Stimulated activated CD4-positive, alpha-beta T cell treated with anti-CD3 and anti-CD28 coated beads, Interleukin-2, amount 100 ng/mL, for 4 hours (primary cell): ENCODE results near the gene FAM136A.
A peak's percentile ranks its signal among the peaks of the same experiment; 100 is the strongest.
"Not testable (repeated sequence)": the region's sequence is repeated elsewhere in the genome, so short reads cannot be mapped to it uniquely, and the experiment has no call there.

ENCODE experiments used
- DNase-seq: peaks from one replicate; pipeline ENCODE4 v3.0.0-alpha.2; 2020; ENCODE audit warnings: low read depth

FAM136A gene

DNA sequence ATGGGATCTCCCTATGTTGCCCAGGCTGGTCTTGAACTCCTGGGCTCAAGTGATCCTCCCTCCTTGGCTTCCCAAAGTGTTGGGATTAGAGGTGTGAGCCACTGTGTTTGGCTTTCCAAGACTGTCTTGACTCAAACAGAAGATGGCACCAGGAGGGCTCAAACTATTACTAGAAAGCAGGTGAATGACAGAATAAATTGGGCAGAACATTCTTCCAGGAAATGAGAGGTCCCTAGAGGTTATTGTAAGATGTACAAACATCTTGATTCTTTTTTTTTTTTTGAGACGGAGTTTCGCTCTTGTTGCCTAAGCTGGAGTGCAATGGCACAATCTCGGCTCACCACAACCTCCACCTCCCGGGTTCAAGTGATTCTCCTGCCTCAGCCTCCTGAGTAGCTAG lies 4.0 kb downstream of the FAM136A start:
- DNase-seq, result not testable (repeated sequence)

GRCh38 chr2:70283500-70284191 lies 18.2 kb downstream of the FAM136A start:
- no peak for DNase-seq

DNA sequence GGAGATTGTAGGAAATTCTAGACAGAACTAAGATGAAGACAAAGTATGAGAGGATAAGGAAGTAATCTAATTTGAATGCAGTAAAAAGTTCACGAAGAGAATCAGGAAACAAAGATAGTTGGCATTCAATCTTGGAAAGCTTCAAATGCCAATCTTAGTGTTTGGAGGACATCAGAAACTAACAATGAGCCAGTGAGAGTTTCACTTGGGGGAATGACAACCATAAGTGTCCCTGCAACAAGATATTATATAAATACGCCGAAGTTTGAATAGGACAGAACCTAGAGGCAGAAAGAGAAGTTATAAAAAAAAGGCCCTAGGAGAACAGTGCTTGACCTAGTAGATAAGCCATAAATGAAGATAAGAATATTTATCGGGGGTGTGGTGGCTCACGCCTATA lies 19.4 kb downstream of the FAM136A start:
- DNase-seq, result no peak

DNA sequence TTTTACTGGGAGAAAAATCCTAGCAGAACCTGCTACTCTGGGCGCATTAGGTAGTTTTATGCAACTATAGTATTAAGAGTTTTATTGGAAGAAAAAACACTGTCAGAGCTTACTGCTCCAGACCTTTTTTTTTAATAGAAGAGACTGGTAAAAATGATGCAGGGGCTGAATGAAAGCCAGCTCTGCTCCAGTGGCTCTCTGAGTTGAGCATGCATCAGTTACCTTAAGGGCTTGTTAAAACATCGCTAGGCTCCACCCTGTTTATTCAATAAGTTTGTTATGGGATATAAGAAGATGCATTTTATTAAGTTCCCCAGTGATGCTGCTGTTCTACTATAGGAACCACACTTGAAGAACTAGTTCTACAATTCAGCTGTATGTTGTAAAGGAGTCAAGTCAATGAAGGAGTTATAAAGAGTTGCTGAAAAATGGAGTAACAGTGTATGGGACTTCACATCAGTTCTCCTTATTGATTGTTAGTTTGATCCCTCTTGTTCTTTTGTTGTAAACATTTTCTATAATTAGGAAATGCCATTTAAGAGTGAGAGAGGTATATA lies 21.5 kb downstream of the FAM136A start:
- no peak for DNase-seq

GRCh38 chr2:70270323-70270722 lies 31.5 kb downstream of the FAM136A start:
- DNase-seq, result no peak

GRCh38 chr2:70269422-70270302 lies 32.2 kb downstream of the FAM136A start:
- DNase-seq, result not testable (repeated sequence)

GRCh38 chr2:70266925-70267324 lies 34.9 kb downstream of the FAM136A start:
- DNase-seq, result not testable (repeated sequence)

- no peak for DNase-seq
Measured at GRCh38 chr2:70261501-70261900, 40.4 kb downstream of the FAM136A start.

DNA sequence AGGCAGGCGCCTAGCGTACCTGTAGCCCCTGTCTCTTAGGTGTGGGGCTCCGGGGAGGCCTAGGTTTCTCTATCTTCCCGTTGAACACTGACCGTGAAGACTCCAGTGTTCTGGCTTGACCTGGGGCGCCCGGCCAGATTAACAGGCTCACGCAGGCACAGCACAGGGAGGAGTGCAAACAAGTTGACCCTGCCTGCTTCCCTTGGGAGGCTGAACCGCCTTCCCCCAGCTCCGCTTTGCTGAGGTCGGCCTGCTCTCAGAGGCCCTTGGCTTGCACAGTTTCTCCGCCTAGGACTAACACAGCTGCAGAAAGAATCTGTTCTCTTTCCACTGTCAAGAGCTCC lies 43.4 kb downstream of the FAM136A start:
- no peak for DNase-seq

DNA sequence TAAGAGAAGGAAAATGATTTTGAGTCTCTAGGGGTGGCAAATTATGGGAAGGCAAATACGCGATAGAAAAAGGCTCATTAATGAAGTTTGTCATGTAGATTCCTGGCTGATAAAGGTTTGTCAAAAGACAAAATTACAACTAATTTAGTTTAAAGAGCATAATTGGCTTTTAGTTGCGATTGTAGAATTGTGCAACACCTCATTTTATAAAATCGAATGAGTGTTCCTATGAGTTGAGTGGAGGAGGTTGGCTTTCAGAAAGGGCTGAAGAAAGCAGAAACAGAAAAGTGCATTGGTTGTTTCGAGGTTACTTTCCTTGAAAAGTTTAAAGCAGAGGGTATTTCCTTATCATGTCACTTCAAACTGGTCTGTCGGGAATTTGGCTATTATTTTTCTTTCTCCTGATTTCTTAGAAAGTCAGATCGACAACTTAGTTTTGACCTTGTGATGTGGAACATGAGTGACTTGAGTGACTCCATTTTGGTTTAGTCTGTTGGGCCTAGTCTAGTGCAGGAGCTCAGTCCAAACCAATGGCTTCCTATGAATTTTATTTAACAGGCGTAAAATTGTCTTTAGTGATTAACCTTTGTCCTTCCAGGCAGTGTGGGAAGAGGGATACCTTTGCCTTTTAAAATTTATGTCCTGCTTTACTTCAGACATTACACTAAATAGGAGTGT lies 46.1 kb downstream of the FAM136A start:
- no peak for DNase-seq

- no peak for DNase-seq
Measured at GRCh38 chr2:70250434-70250833, 51.4 kb downstream of the FAM136A start.

DNA sequence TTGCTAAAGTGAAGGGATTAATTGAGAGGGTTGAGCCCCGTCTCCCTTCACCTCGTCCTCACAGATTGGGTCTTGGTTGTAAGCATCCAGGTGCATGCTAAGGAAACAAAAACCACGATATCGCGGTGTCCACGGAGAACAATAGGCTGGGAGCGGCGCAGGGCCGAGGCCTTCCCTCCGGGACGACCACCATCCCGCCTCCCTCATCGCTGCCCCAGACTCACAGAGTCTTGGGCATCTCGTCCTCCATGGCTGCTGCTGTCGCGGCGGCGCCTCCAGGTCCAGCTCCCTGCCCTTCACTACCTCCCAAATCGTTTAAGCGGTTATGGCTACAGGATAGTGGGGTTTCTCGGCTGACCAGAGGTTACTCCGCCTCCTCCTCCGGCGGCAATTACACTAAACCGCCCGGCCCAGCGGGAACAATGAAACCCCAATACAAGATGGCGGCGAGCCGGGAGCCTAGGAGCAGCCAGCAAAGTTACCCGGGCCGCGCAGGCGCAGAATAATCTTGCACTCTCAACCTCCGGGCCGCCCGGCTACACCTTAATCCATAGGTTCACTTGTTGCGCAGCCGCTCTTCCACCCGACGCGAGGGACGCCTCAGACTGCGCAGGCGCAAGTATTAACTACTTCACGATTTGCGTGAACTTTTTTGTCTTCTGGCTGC lies 53.6 kb downstream of the FAM136A start, which contains the start of gene TIA1:
TSS of gene TIA1 (minus strand) at position 448 of the 667 bp plus-strand sequence. CDS start at position 250, 198 bp downstream.
- peak; percentile 97 for DNase-seq

DNA sequence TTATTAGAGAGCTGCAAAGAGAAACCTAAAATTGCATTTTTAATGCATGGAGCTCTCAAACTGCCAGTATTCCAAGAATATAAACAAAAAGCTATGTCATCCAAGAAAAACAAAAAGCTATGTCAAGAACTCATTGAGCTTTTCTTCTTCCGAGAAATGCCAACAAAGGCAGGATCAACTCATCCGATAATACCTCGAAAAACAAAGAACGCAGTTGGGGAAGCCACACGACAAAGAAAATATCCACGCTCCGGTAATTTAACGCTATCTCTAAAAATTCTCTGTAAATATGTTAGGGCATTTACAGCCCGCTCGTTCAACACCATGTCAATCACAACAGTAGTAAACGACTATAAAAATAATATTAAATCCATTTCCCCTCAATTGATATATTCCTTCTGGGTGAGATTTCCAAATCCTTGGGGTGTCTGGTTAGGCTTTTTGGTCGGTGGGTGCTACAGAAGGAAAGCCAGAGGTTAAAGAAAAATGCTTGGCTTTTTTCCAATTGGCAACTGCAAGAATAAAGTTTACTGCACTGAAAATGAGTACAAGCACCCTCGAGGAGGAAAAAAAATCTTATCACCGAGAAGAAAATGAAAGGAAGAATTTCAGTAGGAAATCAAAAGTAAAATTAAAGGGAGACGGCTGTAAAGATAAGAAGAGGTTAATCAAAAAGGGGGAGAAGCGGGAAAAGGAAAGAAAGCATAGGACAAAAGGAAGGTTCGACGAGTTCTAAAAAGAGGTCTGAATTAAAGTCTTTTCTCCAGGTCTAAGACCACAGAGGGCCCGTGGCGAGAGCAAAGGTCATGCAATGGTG lies 54.3 kb downstream of the FAM136A start:
- no peak for DNase-seq
